ENCODE data around the gene TUBGCP2.

- TF ChIP-seq, protein P1, sequence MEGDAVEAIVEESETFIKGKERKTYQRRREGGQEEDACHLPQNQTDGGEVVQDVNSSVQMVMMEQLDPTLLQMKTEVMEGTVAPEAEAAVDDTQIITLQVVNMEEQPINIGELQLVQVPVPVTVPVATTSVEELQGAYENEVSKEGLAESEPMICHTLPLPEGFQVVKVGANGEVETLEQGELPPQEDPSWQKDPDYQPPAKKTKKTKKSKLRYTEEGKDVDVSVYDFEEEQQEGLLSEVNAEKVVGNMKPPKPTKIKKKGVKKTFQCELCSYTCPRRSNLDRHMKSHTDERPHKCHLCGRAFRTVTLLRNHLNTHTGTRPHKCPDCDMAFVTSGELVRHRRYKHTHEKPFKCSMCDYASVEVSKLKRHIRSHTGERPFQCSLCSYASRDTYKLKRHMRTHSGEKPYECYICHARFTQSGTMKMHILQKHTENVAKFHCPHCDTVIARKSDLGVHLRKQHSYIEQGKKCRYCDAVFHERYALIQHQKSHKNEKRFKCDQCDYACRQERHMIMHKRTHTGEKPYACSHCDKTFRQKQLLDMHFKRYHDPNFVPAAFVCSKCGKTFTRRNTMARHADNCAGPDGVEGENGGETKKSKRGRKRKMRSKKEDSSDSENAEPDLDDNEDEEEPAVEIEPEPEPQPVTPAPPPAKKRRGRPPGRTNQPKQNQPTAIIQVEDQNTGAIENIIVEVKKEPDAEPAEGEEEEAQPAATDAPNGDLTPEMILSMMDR (IDR thresholded peaks at IDR 0.05 in 4 of 5, conservative IDR thresholded peaks at IDR 0.05 in 1 of 5), result no peak
- TF ChIP-seq POLR2A (IDR thresholded peaks at IDR 0.05), result no peak
These were observed 45.0 kb downstream of the TUBGCP2 start for GRCh38 chr10:133263674-133264073.

Measured in gastrocnemius medialis (tissue), 4 donors.